Activated naive CD4-positive, alpha-beta T cell treated with anti-CD3 and anti-CD28 coated beads for 36 hours (primary cell): Measurements from ENCODE around the gene CNTN5. TPM values are rescaled to one million over a fixed set of nuclear protein-coding genes. Genes with fewer than 3 reads are reported as not detected.
"Not testable (repeated sequence)": the region's sequence is repeated elsewhere in the genome, so short reads cannot be mapped to it uniquely, and the experiment has no call there.

Source experiments
- CTCF ChIA-PET: fragments of 350-600 bp; sonication (Branson Sonifier 250); formaldehyde crosslinking; loops from one replicate; lab custom pipeline; 2021; ENCODE audit warnings: antibody characterized with exemption; lab: Charles Lee
- DNase-seq: peaks from one replicate; pipeline ENCODE4 v3.0.0-alpha.2; 2020
- H3K27ac Mint-ChIP-seq: one replicate; pipeline ENCODE4 v1.8.0; 2021; ENCODE audit warnings: mild to moderate bottlenecking, mixed read lengths
- H3K27me3 Mint-ChIP-seq: one replicate; pipeline ENCODE4 v1.8.0; 2021; ENCODE audit warnings: low read depth, mixed read lengths
- H3K36me3 Mint-ChIP-seq: one replicate; pipeline ENCODE4 v1.8.0; 2021; ENCODE audit warnings: low read depth, mixed read lengths
- H3K4me1 Mint-ChIP-seq: one replicate; pipeline ENCODE4 v1.8.0; 2021; ENCODE audit warnings: low read depth, mixed read lengths
- H3K4me3 Mint-ChIP-seq: one replicate; pipeline ENCODE4 v1.8.0; 2021; ENCODE audit warnings: mild to moderate bottlenecking, moderate library complexity, mixed read lengths
- H3K9me3 Mint-ChIP-seq: one replicate; pipeline ENCODE4 v1.8.0; 2021; ENCODE audit warnings: mixed read lengths
- intact Hi-C: fragments of 100-400 bp; cut with micrococcal nuclease; formaldehyde crosslinking; loops from one replicate; pipeline ENCODE4 v1.15.1; 2023
- total RNA-seq, 2 experiments: library from RNA; stranded (reverse); gene quantifications; one replicate each; pipeline ENCODE4 v1.2.3, GENCODE V29; 2021

CNTN5 gene
- total RNA-seq, 2 experiments from 2014 or later: not detected

GRCh38 chr11:100269516-100269915, 1248.8 kb downstream of the CNTN5 start:
- Mint-ChIP-seq H3K4me3 (no peak overlapping the region), H3K27ac (no peak overlapping the region), H3K36me3 (no peaks in the 10 kb centered on the region), H3K27me3 (no peaks in the 10 kb centered on the region), H3K9me3 (peaks cover 14% of the 10 kb centered on the region), H3K4me1 (no peaks in the 10 kb centered on the region)
- no peak for DNase-seq
- intact Hi-C loops: no loop called here
- CTCF ChIA-PET: no interaction called here

- Mint-ChIP-seq H3K9me3 (peaks cover 6% of the 10 kb centered on the region), H3K4me1 (no peaks in the 10 kb centered on the region), H3K4me3 (no peak overlapping the region), H3K36me3 (no peaks in the 10 kb centered on the region), H3K27ac (no peak overlapping the region), H3K27me3 (no peaks in the 10 kb centered on the region)
- intact Hi-C loops: no loop called here
- CTCF ChIA-PET: no interaction called here
- DNase-seq: no peak
These were observed 1252.5 kb downstream of the CNTN5 start for GRCh38 chr11:100273066-100273815.

- H3K27ac Mint-ChIP-seq, H3K9me3 Mint-ChIP-seq, H3K4me1 Mint-ChIP-seq, H3K4me3 Mint-ChIP-seq, DNase-seq, CTCF ChIA-PET, intact Hi-C loops, H3K27me3 Mint-ChIP-seq, H3K36me3 Mint-ChIP-seq: not testable (repeated sequence)
These were observed 1253.7 kb downstream of the CNTN5 start for GRCh38 chr11:100274466-100274865.

GRCh38 chr11:100294748-100295147, 1274.0 kb downstream of the CNTN5 start:
- no peaks in the 10 kb centered on the region for H3K27me3 Mint-ChIP-seq
- H3K4me1 Mint-ChIP-seq: no peaks in the 10 kb centered on the region
- CTCF ChIA-PET: interaction anchor here (0.8 kb wide), 1 partner anchor 11 kb away, joined by 3 read pairs; no protein-coding TSS in a partner anchor
- H3K4me3 Mint-ChIP-seq: no peak overlapping the region
- no peak for DNase-seq
- peaks cover 3% of the 10 kb centered on the region for H3K9me3 Mint-ChIP-seq
- intact Hi-C loops: no loop called here
- no peak overlapping the region for H3K27ac Mint-ChIP-seq
- no peaks in the 10 kb centered on the region for H3K36me3 Mint-ChIP-seq

GRCh38 chr11:100296051-100296679, 1275.4 kb downstream of the CNTN5 start:
- H3K4me3 Mint-ChIP-seq: no peak overlapping the region
- peaks cover 3% of the 10 kb centered on the region for H3K9me3 Mint-ChIP-seq
- H3K27ac Mint-ChIP-seq: no peak overlapping the region
- CTCF ChIA-PET: no interaction called here
- intact Hi-C loops: no loop called here
- no peaks in the 10 kb centered on the region for H3K36me3 Mint-ChIP-seq
- no peaks in the 10 kb centered on the region for H3K4me1 Mint-ChIP-seq
- H3K27me3 Mint-ChIP-seq: no peaks in the 10 kb centered on the region
- DNase-seq: no peak

- CTCF ChIA-PET: no interaction called here
- H3K36me3 Mint-ChIP-seq: no peaks in the 10 kb centered on the region
- H3K27ac Mint-ChIP-seq: no peak overlapping the region
- intact Hi-C loops: no loop called here
- DNase-seq: no peak
- peaks cover 4% of the 10 kb centered on the region for H3K9me3 Mint-ChIP-seq
- H3K4me3 Mint-ChIP-seq: no peak overlapping the region
- no peaks in the 10 kb centered on the region for H3K4me1 Mint-ChIP-seq
- H3K27me3 Mint-ChIP-seq: no peaks in the 10 kb centered on the region
These were observed 1276.8 kb downstream of the CNTN5 start for GRCh38 chr11:100297516-100297915.

GRCh38 chr11:100302824-100303223, 1282.1 kb downstream of the CNTN5 start:
- no peak for DNase-seq
- intact Hi-C loops: no loop called here
- no peaks in the 10 kb centered on the region for H3K4me1 Mint-ChIP-seq
- CTCF ChIA-PET: no interaction called here
- no peaks in the 10 kb centered on the region for H3K27me3 Mint-ChIP-seq
- no peak overlapping the region for H3K27ac Mint-ChIP-seq
- no peak overlapping the region for H3K4me3 Mint-ChIP-seq
- no peaks in the 10 kb centered on the region for H3K36me3 Mint-ChIP-seq
- peaks cover 4% of the 10 kb centered on the region for H3K9me3 Mint-ChIP-seq

GRCh38 chr11:100303897-100304296, 1283.1 kb downstream of the CNTN5 start:
- intact Hi-C loops: no loop called here
- Mint-ChIP-seq H3K4me3 (no peak overlapping the region), H3K36me3 (no peaks in the 10 kb centered on the region), H3K27ac (no peak overlapping the region), H3K27me3 (no peaks in the 10 kb centered on the region), H3K9me3 (peaks cover 1% of the 10 kb centered on the region), H3K4me1 (no peaks in the 10 kb centered on the region)
- CTCF ChIA-PET: no interaction called here
- DNase-seq: no peak

GRCh38 chr11:100308202-100308601, 1287.5 kb downstream of the CNTN5 start:
- Mint-ChIP-seq H3K4me3 (no peak overlapping the region), H3K27me3 (no peaks in the 10 kb centered on the region), H3K4me1 (no peaks in the 10 kb centered on the region), H3K27ac (no peak overlapping the region), H3K9me3 (no peaks in the 10 kb centered on the region), H3K36me3 (no peaks in the 10 kb centered on the region)
- intact Hi-C loops: no loop called here
- DNase-seq: no peak
- CTCF ChIA-PET: no interaction called here

GRCh38 chr11:100315946-100316345, 1295.2 kb downstream of the CNTN5 start:
- no peak for DNase-seq
- no peaks in the 10 kb centered on the region for H3K9me3 Mint-ChIP-seq
- H3K4me3 Mint-ChIP-seq: no peak overlapping the region
- no peaks in the 10 kb centered on the region for H3K36me3 Mint-ChIP-seq
- no peak overlapping the region for H3K27ac Mint-ChIP-seq
- intact Hi-C loops: no loop called here
- CTCF ChIA-PET: no interaction called here
- no peaks in the 10 kb centered on the region for H3K27me3 Mint-ChIP-seq
- no peaks in the 10 kb centered on the region for H3K4me1 Mint-ChIP-seq

- no peaks in the 10 kb centered on the region for H3K36me3 Mint-ChIP-seq
- H3K9me3 Mint-ChIP-seq: peaks cover 2% of the 10 kb centered on the region
- H3K27ac Mint-ChIP-seq: no peak overlapping the region
- intact Hi-C loops: no loop called here
- DNase-seq: no peak
- no peaks in the 10 kb centered on the region for H3K27me3 Mint-ChIP-seq
- H3K4me1 Mint-ChIP-seq: no peaks in the 10 kb centered on the region
- CTCF ChIA-PET: no interaction called here
- no peak overlapping the region for H3K4me3 Mint-ChIP-seq
These were observed 1296.2 kb downstream of the CNTN5 start for GRCh38 chr11:100316952-100317351.

GRCh38 chr11:100319691-100320090, 1298.9 kb downstream of the CNTN5 start:
- intact Hi-C loops: no loop called here
- no peaks in the 10 kb centered on the region for H3K4me1 Mint-ChIP-seq
- H3K27me3 Mint-ChIP-seq: no peaks in the 10 kb centered on the region
- H3K27ac Mint-ChIP-seq: no peak overlapping the region
- no peaks in the 10 kb centered on the region for H3K36me3 Mint-ChIP-seq
- CTCF ChIA-PET: no interaction called here
- H3K9me3 Mint-ChIP-seq: peaks cover 3% of the 10 kb centered on the region
- H3K4me3 Mint-ChIP-seq: no peak overlapping the region
- no peak for DNase-seq
